HUES48 (cell line): Measurements from ENCODE around the gene ZNF853.

Source experiments
- H3K27ac ChIP-seq: one replicate; pipeline ENCODE4 v1.7.0; 2013; ENCODE audit warnings: low read depth, low read length, inconsistent platforms
- H3K27me3 ChIP-seq: 2 replicates; pipeline ENCODE4 v1.6.1; 2013; ENCODE audit warnings: mild to moderate bottlenecking, low read length; ENCODE audit not compliant: control insufficient read depth, insufficient read depth
- H3K36me3 ChIP-seq: 2 replicates; pipeline ENCODE4 v1.6.1; 2013; ENCODE audit warnings: low read length; ENCODE audit not compliant: control insufficient read depth, insufficient read depth
- H3K4me1 ChIP-seq: 2 replicates; pipeline ENCODE4 v1.6.1; 2013; ENCODE audit warnings: mild to moderate bottlenecking, low read length; ENCODE audit not compliant: control insufficient read depth, insufficient read depth
- H3K4me3 ChIP-seq: 2 replicates; pipeline ENCODE4 v1.5.1; 2013; ENCODE audit warnings: mild to moderate bottlenecking, low read depth, low read length
- H3K9ac ChIP-seq: 2 replicates; pipeline ENCODE4 v1.6.1; 2013; ENCODE audit warnings: mild to moderate bottlenecking, low read depth, low read length, moderate library complexity
- H3K9me3 ChIP-seq: 2 replicates; pipeline ENCODE4 v1.6.1; 2013; ENCODE audit warnings: low read length; ENCODE audit not compliant: control insufficient read depth, insufficient read depth

ZNF853 gene

GRCh38 chr7:6648066-6648814, 32.8 kb downstream of the ZNF853 start:
- no peak overlapping the region for H3K27ac ChIP-seq
- peaks cover 26% of the 10 kb centered on the region for H3K36me3 ChIP-seq
- H3K9me3 ChIP-seq, result no peaks in the 10 kb centered on the region
- no peak overlapping the region for H3K9ac ChIP-seq
- no peaks in the 10 kb centered on the region for H3K27me3 ChIP-seq
- H3K4me1 ChIP-seq, result no peaks in the 10 kb centered on the region
- H3K4me3 ChIP-seq, result no peak overlapping the region

DNA sequence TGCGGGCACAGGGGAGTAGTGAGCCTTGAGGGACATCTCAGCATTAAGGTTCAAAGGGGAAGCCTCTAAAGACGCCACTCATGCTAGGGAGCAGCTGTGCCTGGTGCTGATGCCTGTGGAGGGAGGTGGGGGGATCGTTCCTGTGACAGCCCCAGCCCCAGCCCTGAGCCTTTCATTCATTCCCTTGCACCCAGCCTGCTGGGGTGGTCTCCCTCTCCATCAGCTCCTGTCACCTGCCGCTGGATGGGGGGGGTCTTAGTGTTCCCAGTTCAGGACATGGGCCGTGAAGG, 33.4 kb downstream of the ZNF853 start:
- Histone ChIP-seq H3K27me3 (no peaks in the 10 kb centered on the region), H3K4me1 (no peaks in the 10 kb centered on the region), H3K9ac (no peak overlapping the region), H3K4me3 (no peak overlapping the region), H3K36me3 (peaks cover 23% of the 10 kb centered on the region), H3K27ac (no peak overlapping the region), H3K9me3 (no peaks in the 10 kb centered on the region)

DNA sequence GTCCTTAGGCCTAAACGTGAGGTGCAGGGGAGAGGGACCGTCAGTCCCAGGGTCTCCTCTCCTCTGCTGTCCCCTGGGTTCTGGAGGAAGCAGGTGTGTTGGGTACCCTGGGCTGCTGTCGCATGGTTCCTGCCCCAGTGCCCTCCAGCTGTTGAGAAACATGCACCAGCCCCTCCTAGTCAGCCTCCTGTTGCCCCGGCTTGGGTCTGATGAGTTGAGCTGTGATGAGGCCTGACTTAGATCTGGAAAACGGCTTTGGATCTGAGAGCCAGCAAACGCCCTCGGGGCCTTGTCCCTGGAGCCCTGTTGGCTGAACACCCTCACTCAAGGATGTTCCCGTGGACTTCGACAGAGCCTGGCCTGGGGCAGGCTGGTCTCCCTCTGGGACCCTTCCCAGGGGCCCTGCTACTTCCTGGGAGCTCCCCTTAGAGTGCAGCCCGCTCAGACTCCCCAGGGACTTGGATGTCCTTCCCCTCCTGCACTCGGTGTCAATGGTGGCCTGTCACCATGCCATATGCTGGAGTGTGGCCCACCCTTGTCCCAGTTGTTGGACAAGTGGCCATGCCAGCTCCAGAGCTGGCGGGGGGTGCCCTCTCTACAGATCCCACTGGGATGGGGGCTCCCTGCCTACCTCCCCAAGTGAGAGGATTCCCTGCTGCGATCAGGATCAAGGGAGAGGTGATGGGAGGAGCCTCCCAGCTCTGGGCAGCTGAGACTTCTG, 34.0 kb downstream of the ZNF853 start:
- Histone ChIP-seq H3K27ac (no peak overlapping the region), H3K9me3 (no peaks in the 10 kb centered on the region), H3K4me3 (no peak overlapping the region), H3K4me1 (no peaks in the 10 kb centered on the region), H3K9ac (no peak overlapping the region), H3K27me3 (no peaks in the 10 kb centered on the region; the same call in 1 of the 2 replicates), H3K36me3 (peaks cover 19% of the 10 kb centered on the region)

DNA sequence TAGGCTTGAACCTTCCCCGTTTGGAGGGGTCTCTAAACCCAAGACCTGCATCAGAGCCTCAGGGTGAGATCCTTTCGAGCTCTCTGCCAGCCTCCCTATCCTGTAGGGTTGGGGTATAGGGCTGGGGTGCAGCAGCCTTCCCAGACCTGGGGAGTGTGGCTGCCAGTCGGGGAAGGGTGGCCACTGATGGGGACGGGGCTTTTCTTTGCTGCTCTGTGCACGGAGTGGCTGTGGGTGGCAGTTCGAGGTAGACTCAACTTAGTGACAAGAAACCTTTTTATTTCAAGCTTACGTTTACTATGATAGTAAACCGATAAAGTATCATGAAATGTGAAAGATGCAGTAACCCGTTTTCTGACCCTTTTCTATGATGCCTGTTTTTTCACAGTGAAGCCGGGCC, 34.7 kb downstream of the ZNF853 start:
- Histone ChIP-seq H3K36me3 (peaks cover 12% of the 10 kb centered on the region), H3K27ac (no peak overlapping the region), H3K4me1 (no peaks in the 10 kb centered on the region), H3K4me3 (no peak overlapping the region), H3K27me3 (no peaks in the 10 kb centered on the region; the same call in 1 of the 2 replicates), H3K9me3 (no peaks in the 10 kb centered on the region), H3K9ac (no peak overlapping the region)

DNA sequence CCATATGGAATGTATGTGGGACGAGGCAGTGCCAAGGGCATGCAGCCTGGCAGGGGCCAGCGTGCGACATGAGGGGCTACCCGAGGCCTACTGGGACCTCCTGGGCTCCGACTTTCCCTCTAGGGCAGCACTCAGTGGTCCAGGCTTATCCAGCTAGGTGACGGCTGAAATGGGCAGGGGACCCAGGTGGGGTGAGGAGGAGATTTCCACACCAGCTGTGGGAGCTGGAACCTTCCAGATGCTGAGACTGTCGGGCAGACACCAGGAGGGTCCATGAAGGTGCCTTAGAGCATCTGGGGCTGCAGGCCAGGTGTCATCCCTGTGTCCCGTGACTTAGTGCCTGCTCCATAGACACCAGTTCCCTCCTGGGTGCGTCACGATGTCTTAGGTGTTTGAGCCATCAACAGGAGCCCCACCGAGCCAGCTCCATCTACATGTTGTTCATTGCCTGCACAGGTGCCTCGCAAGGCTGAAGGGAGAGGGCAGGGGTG, 35.2 kb downstream of the ZNF853 start:
- H3K9ac ChIP-seq, result no peak overlapping the region
- H3K9me3 ChIP-seq, result no peaks in the 10 kb centered on the region
- peaks cover 12% of the 10 kb centered on the region for H3K36me3 ChIP-seq
- H3K4me1 ChIP-seq, result no peaks in the 10 kb centered on the region
- no peak overlapping the region for H3K4me3 ChIP-seq
- no peaks in the 10 kb centered on the region; the same call in 1 of the 2 replicates for H3K27me3 ChIP-seq
- no peak overlapping the region for H3K27ac ChIP-seq

- Histone ChIP-seq H3K9me3 (no peaks in the 10 kb centered on the region), H3K36me3 (peaks cover 12% of the 10 kb centered on the region), H3K27me3 (no peaks in the 10 kb centered on the region; the same call in 1 of the 2 replicates), H3K4me1 (no peaks in the 10 kb centered on the region), H3K4me3 (no peak overlapping the region), H3K27ac (no peak overlapping the region), H3K9ac (no peak overlapping the region)
Measured at GRCh38 chr7:6651851-6652445, 36.5 kb downstream of the ZNF853 start.

- Histone ChIP-seq H3K36me3 (peaks cover 12% of the 10 kb centered on the region), H3K27ac (no peak overlapping the region), H3K9ac (no peak overlapping the region), H3K4me3 (no peak overlapping the region), H3K27me3 (no peaks in the 10 kb centered on the region; the same call in 1 of the 2 replicates), H3K9me3 (no peaks in the 10 kb centered on the region), H3K4me1 (no peaks in the 10 kb centered on the region)
Measured at GRCh38 chr7:6652446-6653011, 37.1 kb downstream of the ZNF853 start.

DNA sequence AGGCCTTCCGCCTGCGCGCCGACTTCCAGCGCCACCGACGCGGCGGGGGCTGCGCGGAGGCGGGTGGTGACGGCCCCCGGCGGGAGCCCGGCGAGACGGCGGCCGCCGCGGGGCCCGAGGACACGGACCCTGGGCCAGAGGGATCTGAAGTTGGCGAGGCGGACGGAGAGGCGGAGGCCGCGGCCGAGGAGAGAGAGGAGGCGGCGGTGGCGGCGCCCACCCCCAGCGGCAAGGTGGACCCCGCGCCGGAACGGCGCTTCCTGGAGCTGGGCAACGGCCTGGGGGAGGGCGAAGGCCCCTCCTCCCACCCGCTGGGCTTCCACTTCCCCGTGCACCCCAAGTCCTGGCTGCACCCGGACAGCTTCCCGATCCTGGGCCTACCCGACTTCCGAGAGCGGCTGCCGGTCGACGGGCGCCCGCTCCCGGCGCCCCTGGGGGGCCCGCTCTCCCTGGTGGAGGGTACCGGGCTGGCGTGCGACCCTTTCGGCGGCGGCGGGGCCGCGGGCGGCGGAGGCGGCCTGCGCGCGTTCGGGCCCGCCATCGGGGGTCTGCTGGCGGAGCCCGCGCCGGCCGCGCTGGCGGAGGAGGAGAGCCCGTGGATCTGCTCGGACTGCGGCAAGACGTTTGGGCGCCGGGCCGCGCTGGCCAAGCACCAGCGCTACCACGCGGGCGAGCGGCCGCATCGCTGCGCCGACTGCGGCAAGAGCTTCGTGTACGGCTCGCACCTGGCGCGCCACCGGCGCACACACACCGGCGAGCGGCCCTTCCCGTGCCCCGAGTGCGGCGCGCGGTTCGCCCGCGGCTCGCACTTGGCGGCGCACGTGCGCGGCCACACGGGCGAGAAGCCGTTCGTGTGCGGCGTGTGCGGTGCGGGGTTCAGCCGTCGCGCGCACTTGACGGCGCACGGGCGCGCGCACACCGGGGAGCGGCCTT, 37.9 kb downstream of the ZNF853 start:
- Histone ChIP-seq H3K27ac (no peak overlapping the region), H3K4me3 (no peak overlapping the region), H3K9me3 (no peaks in the 10 kb centered on the region), H3K9ac (no peak overlapping the region), H3K4me1 (no peaks in the 10 kb centered on the region), H3K36me3 (peaks cover 12% of the 10 kb centered on the region), H3K27me3 (no peaks in the 10 kb centered on the region; the same call in 1 of the 2 replicates)

DNA sequence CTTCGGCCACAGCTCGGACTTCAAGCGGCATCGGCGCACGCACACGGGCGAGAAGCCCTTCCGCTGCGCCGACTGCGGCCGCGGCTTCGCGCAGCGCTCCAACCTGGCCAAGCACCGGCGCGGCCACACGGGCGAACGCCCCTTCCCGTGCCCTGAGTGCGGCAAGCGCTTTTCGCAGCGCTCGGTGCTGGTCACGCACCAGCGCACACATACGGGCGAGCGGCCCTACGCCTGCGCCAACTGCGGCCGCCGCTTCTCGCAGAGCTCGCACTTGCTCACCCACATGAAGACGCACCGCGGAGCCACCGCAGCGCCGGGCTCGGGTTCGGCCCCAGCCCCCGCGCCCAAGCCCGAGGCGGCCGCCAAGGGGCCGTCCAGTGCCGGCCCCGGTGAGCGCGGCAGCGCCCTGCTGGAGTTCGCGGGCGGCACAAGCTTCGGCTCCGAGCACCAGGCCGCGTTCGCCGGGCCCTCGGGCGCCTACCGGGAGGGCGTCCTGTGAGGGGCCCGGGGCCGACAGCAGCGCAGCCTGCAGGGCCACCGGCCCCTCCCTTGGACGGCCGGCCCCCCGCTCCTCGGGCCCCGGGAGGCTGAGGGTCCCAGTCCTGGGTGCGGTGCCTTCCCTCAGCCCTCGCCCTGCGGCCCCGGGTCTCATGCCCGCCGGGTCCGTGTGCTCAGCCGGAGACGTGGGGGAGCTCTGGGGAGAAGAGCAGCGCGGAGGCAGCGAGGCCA, 38.9 kb downstream of the ZNF853 start:
- Histone ChIP-seq H3K4me3 (no peak overlapping the region), H3K4me1 (no peaks in the 10 kb centered on the region), H3K9ac (no peak overlapping the region), H3K36me3 (peaks cover 12% of the 10 kb centered on the region), H3K27me3 (no peaks in the 10 kb centered on the region; the same call in 1 of the 2 replicates), H3K9me3 (no peaks in the 10 kb centered on the region), H3K27ac (no peak overlapping the region)
